Smooth muscle cell (in vitro differentiated cells): ENCODE measurements around the gene MEGF11. TPM values are rescaled to one million over a fixed set of nuclear protein-coding genes. Genes with fewer than 3 reads are reported as not detected.

Source experiments
- DNase-seq: peaks from one replicate; lab custom pipeline; 2025; ENCODE audit not compliant: unreplicated experiment; lab: John Stamatoyannopoulos, UW
- H2AFZ ChIP-seq: fragments of 200-600 bp; sonication (generic); 2 replicates; pipeline ENCODE4 v1.6.0; 2016; ENCODE audit warnings: antibody characterized with exemption, low read depth, mild to moderate bottlenecking
- H3F3A ChIP-seq: fragments of 200-600 bp; sonication (generic); 2 replicates; pipeline ENCODE4 v1.6.0; 2017; ENCODE audit warnings: antibody characterized with exemption, low read depth
- H3K27ac ChIP-seq: fragments of 200-600 bp; sonication (generic); 2 replicates; pipeline ENCODE4 v1.5.1; 2016; ENCODE audit warnings: low read depth, mild to moderate bottlenecking
- H3K27me3 ChIP-seq: fragments of 200-600 bp; sonication (generic); 2 replicates; pipeline ENCODE4 v1.6.1; 2016; ENCODE audit warnings: low read depth, mild to moderate bottlenecking
- H3K36me3 ChIP-seq: fragments of 200-600 bp; sonication (generic); 2 replicates; pipeline ENCODE4 v1.5.1; 2016; ENCODE audit warnings: low read depth
- H3K4me1 ChIP-seq: fragments of 200-600 bp; sonication (generic); 2 replicates; pipeline ENCODE4 v1.5.1; 2016; ENCODE audit warnings: low read depth
- H3K4me2 ChIP-seq: fragments of 200-600 bp; sonication (generic); 2 replicates; pipeline ENCODE4 v1.6.0; 2016; ENCODE audit warnings: mild to moderate bottlenecking
- H3K4me3 ChIP-seq: fragments of 200-600 bp; sonication (generic); 2 replicates; pipeline ENCODE4 v1.5.1; 2016; ENCODE audit warnings: mild to moderate bottlenecking
- H3K79me2 ChIP-seq: fragments of 200-600 bp; sonication (generic); 2 replicates; pipeline ENCODE4 v1.6.0; 2016; ENCODE audit warnings: low read depth, mild to moderate bottlenecking
- H3K9ac ChIP-seq: fragments of 200-600 bp; sonication (generic); 2 replicates; pipeline ENCODE4 v1.6.0; 2016; ENCODE audit warnings: low read depth
- H3K9me3 ChIP-seq: fragments of 200-600 bp; sonication (generic); replicated peaks from 2 replicates; pipeline ENCODE4 v1.5.1; 2016; ENCODE audit warnings: low read depth
- H4K20me1 ChIP-seq: fragments of 200-600 bp; sonication (generic); 2 replicates; pipeline ENCODE4 v1.6.0; 2016; ENCODE audit warnings: low read depth
- WGBS: methylation state at CpG from one replicate; pipeline ENCODE4 v1.1.7; 2016; ENCODE audit warnings: low lambda C conversion rate; 5-methylcytosine and 5-hydroxymethylcytosine counted together
- polyA plus RNA-seq: library from polyadenylated mRNA; unstranded; fragments of >200 nt; fragmentation: Nextera tagmentation; extraction: Ambion mirVana; gene quantifications from 2 replicates; pipeline ENCODE4 v1.2.1, GENCODE V29; 2016
- total RNA-seq: library from RNA; depleted of rRNA; stranded (reverse); fragments of >200 nt; gene quantifications from 2 replicates; pipeline ENCODE4 v1.2.3, GENCODE V29; 2014
- TF ChIP-seq, protein P1 (sequence below): fragments of 200-600 bp; sonication (generic); IDR thresholded peaks from 2 replicates; pipeline ENCODE4 v1.5.1; 2017; ENCODE audit warnings: borderline replicate concordance, mild to moderate bottlenecking, antibody characterized with exemption; ENCODE audit not compliant: insufficient read depth, poor library complexity, severe bottlenecking

Gene MEGF11
- total and polyA plus RNA-seq, 2 experiments from 2014 or later, result 0.08 TPM; not detected in 1

DNA sequence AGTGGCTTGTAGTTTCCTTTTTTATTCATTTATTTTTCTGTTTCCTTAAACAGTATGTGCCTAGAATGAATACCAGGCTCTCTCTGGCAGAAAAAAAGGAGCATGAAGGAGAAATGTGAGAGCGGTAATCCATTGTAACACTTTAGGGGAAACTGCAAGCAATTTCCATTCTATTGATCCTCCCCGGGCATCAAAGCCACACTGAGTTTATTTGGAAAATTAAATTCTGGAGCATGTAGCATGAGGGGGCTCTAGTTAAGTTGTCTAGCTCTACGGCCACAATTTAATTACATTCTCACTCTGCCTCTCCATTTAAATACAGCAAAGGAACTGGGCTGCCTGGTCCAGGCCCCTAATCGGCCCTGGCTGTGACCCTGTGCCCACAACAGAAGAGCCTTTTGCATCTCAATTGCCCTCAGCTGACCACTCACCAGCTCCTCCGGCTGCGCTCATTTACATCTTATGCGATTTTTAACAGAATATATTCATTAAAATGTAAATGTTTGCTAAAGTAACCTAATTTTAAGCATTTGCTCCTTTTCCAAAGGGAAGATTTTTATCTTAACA, 72.9 kb downstream of the MEGF11 start:
- H3K9me3 ChIP-seq, result no peaks in the 10 kb centered on the region
- no peaks in the 10 kb centered on the region for H3K79me2 ChIP-seq
- no peaks in the 10 kb centered on the region for H3F3A ChIP-seq
- no peak overlapping the region for H3K9ac ChIP-seq
- no peak overlapping the region for H3K4me2 ChIP-seq
- no peaks in the 10 kb centered on the region for H4K20me1 ChIP-seq
- peaks cover 4% of the 10 kb centered on the region for H3K4me1 ChIP-seq
- no peak overlapping the region for H3K4me3 ChIP-seq
- H3K27ac ChIP-seq, result no peak overlapping the region
- peaks cover 22% of the 10 kb centered on the region for H3K27me3 ChIP-seq
- no peak for DNase-seq
- TF ChIP-seq, protein P1, sequence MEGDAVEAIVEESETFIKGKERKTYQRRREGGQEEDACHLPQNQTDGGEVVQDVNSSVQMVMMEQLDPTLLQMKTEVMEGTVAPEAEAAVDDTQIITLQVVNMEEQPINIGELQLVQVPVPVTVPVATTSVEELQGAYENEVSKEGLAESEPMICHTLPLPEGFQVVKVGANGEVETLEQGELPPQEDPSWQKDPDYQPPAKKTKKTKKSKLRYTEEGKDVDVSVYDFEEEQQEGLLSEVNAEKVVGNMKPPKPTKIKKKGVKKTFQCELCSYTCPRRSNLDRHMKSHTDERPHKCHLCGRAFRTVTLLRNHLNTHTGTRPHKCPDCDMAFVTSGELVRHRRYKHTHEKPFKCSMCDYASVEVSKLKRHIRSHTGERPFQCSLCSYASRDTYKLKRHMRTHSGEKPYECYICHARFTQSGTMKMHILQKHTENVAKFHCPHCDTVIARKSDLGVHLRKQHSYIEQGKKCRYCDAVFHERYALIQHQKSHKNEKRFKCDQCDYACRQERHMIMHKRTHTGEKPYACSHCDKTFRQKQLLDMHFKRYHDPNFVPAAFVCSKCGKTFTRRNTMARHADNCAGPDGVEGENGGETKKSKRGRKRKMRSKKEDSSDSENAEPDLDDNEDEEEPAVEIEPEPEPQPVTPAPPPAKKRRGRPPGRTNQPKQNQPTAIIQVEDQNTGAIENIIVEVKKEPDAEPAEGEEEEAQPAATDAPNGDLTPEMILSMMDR, result no peak
- WGBS, result 51% methylated on average over 7 of the region's 7 CpGs
- no peaks in the 10 kb centered on the region for H3K36me3 ChIP-seq
- no peak overlapping the region for H2AFZ ChIP-seq

DNA sequence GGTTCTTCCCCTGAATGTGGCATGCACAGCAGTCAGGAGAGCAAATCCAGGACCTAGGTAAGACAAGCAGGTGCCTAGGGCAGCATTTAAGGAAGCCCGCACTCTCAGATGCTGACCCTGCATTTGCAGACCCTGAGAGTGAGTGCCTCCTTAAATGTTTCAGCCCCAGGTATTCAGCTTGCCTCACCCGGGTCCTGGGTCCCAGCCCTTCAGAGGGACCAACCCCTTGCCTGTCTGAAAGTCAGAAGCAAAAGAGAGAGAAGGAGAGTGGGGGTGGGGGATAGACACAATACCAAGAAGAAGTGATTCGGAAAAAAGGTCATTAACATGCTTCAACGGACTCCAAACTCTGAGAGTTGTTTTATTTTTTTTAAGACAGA, 75.0 kb downstream of the MEGF11 start:
- H3K4me3 ChIP-seq, result no peak overlapping the region
- no peak overlapping the region for H3K9ac ChIP-seq
- no peak overlapping the region for H3K27ac ChIP-seq
- no peaks in the 10 kb centered on the region for H3F3A ChIP-seq
- 64% methylated on average over 4 of the region's 4 CpGs for WGBS
- H3K4me1 ChIP-seq, result peaks cover 4% of the 10 kb centered on the region
- H2AFZ ChIP-seq, result no peak overlapping the region
- H3K27me3 ChIP-seq, result peaks cover 41% of the 10 kb centered on the region
- H3K79me2 ChIP-seq, result no peaks in the 10 kb centered on the region
- no peaks in the 10 kb centered on the region for H3K36me3 ChIP-seq
- H3K9me3 ChIP-seq, result no peaks in the 10 kb centered on the region
- TF ChIP-seq, protein P1, result no peak
- H4K20me1 ChIP-seq, result no peaks in the 10 kb centered on the region
- H3K4me2 ChIP-seq, result no peak overlapping the region
- DNase-seq, result no peak

DNA sequence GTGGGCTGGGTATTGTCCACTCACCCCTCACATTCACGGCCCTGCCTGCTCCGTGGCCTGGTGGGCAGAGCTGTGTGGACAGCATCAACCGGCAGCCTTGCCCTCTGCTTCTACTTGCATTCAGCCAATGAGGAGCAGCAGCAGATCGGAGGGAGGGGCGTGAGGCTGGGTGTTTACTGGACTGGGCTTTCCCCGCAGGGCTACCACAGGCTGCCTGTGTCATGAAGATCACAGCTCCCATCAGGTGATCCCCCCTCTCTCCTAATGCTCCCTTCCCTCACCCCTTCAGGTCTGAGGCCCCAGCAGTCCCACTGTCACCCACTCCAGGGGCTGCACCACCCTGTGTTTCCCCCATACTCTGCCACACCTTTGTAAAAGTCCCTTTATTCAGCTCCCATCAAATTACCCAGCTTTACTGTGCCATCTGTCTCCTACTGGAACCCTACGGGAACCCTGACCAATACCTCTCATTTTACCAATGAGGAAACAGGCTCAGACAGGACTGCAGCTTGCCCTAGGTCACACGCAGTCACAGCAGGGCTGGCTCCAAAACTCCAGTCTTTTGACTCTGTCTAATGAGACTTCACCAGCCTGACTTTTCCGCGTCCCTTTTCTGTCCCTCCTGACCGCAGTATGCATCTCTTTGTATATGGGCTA, 81.1 kb downstream of the MEGF11 start:
- peaks cover 24% of the 10 kb centered on the region for H3K27me3 ChIP-seq
- no peak overlapping the region for H2AFZ ChIP-seq
- no peak overlapping the region for H3K4me2 ChIP-seq
- no peak overlapping the region for H3K4me3 ChIP-seq
- no peak overlapping the region for H3K9ac ChIP-seq
- no peak overlapping the region for H3K27ac ChIP-seq
- H3K79me2 ChIP-seq, result no peaks in the 10 kb centered on the region
- H3F3A ChIP-seq, result no peaks in the 10 kb centered on the region
- WGBS, result 77% methylated on average over 11 of the region's 11 CpGs
- TF ChIP-seq, protein P1, result no peak
- H4K20me1 ChIP-seq, result no peaks in the 10 kb centered on the region
- no peaks in the 10 kb centered on the region for H3K4me1 ChIP-seq
- H3K36me3 ChIP-seq, result no peaks in the 10 kb centered on the region
- H3K9me3 ChIP-seq, result no peaks in the 10 kb centered on the region
- DNase-seq, result no peak

DNA sequence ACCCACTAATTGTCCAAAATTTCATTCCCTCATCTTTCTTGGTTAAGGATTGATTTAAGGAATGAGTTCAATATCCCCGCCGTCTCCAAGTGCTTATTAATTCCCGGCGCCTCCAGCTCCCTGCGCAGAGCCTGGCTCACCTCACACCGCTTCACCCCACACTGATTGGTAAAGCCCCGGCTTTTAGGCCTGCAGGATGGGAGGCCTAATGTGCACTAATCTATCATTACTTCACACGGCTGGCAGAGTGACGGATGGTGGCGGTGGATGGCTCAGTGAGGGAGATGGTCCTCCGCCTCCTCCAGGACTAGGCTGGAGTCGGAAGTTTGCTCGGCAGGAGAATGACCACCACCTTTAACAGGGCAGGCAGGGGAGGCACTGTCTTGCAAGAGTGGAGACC, 81.7 kb downstream of the MEGF11 start:
- no peak overlapping the region for H3K4me2 ChIP-seq
- no peaks in the 10 kb centered on the region for H3K9me3 ChIP-seq
- DNase-seq, result no peak
- no peak overlapping the region for H3K4me3 ChIP-seq
- H3K79me2 ChIP-seq, result no peaks in the 10 kb centered on the region
- H3K9ac ChIP-seq, result no peak overlapping the region
- 87% methylated on average over 13 of the region's 13 CpGs for WGBS
- TF ChIP-seq, protein P1, result no peak
- no peaks in the 10 kb centered on the region for H3F3A ChIP-seq
- no peak overlapping the region for H3K27ac ChIP-seq
- H3K4me1 ChIP-seq, result no peaks in the 10 kb centered on the region
- H4K20me1 ChIP-seq, result no peaks in the 10 kb centered on the region
- H3K27me3 ChIP-seq, result peaks cover 24% of the 10 kb centered on the region
- no peak overlapping the region for H2AFZ ChIP-seq
- no peaks in the 10 kb centered on the region for H3K36me3 ChIP-seq
